GM23338 (cell line): ENCODE results near the gene HSPH1. TPM values are rescaled to one million over a fixed set of nuclear protein-coding genes. Genes with fewer than 3 reads are reported as not detected.
A peak's percentile ranks its signal among the peaks of the same experiment; 100 is the strongest.

Source experiments
- ATAC-seq: fragments of 200-7000 bp; cut with Tn5 transposase; 3 replicates; pipeline ENCODE4 v1.9.1; 2020
- DNase-seq: peaks from one replicate; pipeline ENCODE4 v3.0.0-alpha.2; 2015; ENCODE audit warnings: low spot score
- H2AFZ ChIP-seq: fragments of 200-600 bp; sonication (generic); 2 replicates; pipeline ENCODE4 v1.8.0; 2016; ENCODE audit warnings: antibody characterized with exemption, mild to moderate bottlenecking, moderate library complexity
- H3F3A ChIP-seq: fragments of 200-600 bp; sonication (generic); replicated peaks from 2 replicates; pipeline ENCODE4 v1.8.0; 2017; ENCODE audit warnings: antibody characterized with exemption, mixed run types, low read depth
- H3K27ac ChIP-seq: fragments of 200-600 bp; sonication (generic); 2 replicates; pipeline ENCODE4 v1.6.1; 2016; ENCODE audit warnings: low read depth
- H3K27me3 ChIP-seq: fragments of 200-600 bp; sonication (generic); 2 replicates; pipeline ENCODE4 v1.8.0; 2016; ENCODE audit warnings: mild to moderate bottlenecking, mixed run types, moderate library complexity; ENCODE audit not compliant: insufficient read depth
- H3K36me3 ChIP-seq: fragments of 200-600 bp; sonication (generic); 2 replicates; pipeline ENCODE4 v1.8.0; 2016; ENCODE audit warnings: mild to moderate bottlenecking; ENCODE audit not compliant: insufficient read depth
- H3K4me1 ChIP-seq: fragments of 200-600 bp; sonication (generic); 2 replicates; pipeline ENCODE4 v1.8.0; 2016; ENCODE audit warnings: mild to moderate bottlenecking, moderate library complexity; ENCODE audit not compliant: insufficient read depth
- H3K4me2 ChIP-seq: fragments of 200-600 bp; sonication (generic); 2 replicates; pipeline ENCODE4 v1.7.1; 2017; ENCODE audit warnings: mixed run types
- H3K4me3 ChIP-seq: fragments of 200-600 bp; sonication (generic); 2 replicates; pipeline ENCODE4 v1.6.1; 2016; ENCODE audit warnings: mixed run types
- H3K79me2 ChIP-seq: fragments of 200-600 bp; sonication (generic); replicated peaks from 2 replicates; pipeline ENCODE4 v1.8.0; 2017; ENCODE audit warnings: mild to moderate bottlenecking; ENCODE audit not compliant: insufficient read depth
- H3K9me2 ChIP-seq: fragments of 200-600 bp; sonication (generic); 2 replicates; pipeline ENCODE4 v1.8.0; 2017; ENCODE audit not compliant: insufficient read depth
- H4K20me1 ChIP-seq: fragments of 200-600 bp; sonication (generic); replicated peaks from 2 replicates; pipeline ENCODE4 v1.8.0; 2017; ENCODE audit warnings: mild to moderate bottlenecking; ENCODE audit not compliant: insufficient read depth
- H3K27ac Mint-ChIP-seq: 2 replicates; pipeline ENCODE4 v1.8.0; 2020; ENCODE audit warnings: inconsistent platforms, mild to moderate bottlenecking, moderate library complexity, mixed read lengths
- H3K27me3 Mint-ChIP-seq: 3 replicates; pipeline ENCODE4 v1.8.0; 2022; ENCODE audit warnings: low read depth, mild to moderate bottlenecking, moderate library complexity, mixed read lengths, inconsistent platforms; ENCODE audit not compliant: insufficient read depth, poor library complexity
- H3K36me3 Mint-ChIP-seq: 3 replicates; pipeline ENCODE4 v1.8.0; 2021; ENCODE audit warnings: low read depth, mild to moderate bottlenecking, inconsistent platforms, moderate library complexity, mixed read lengths
- H3K4me1 Mint-ChIP-seq: 3 replicates; pipeline ENCODE4 v1.8.0; 2020; ENCODE audit warnings: mild to moderate bottlenecking, inconsistent platforms, mixed read lengths
- H3K4me3 Mint-ChIP-seq: 3 replicates; pipeline ENCODE4 v1.8.0; 2021; ENCODE audit warnings: moderate library complexity, mild to moderate bottlenecking, inconsistent platforms, mixed read lengths
- H3K9me3 Mint-ChIP-seq: 3 replicates; pipeline ENCODE4 v1.8.0; 2020; ENCODE audit warnings: moderate library complexity, mild to moderate bottlenecking, inconsistent platforms, mixed read lengths
- CREB1 ChIP-seq: fragments of 250-450 bp; sonication (Bioruptor Pico); IDR thresholded peaks from 2 replicates; pipeline ENCODE4 v1.5.0; 2020; ENCODE audit warnings: low read depth, mild to moderate bottlenecking, moderate library complexity
- ETS1 ChIP-seq: IDR thresholded peaks from 2 replicates; pipeline ENCODE4 v1.6.1; 2016; ENCODE audit warnings: antibody characterized with exemption
- EZH2 ChIP-seq: fragments of 200-600 bp; sonication (generic); IDR thresholded peaks from one replicate; pipeline ENCODE4 v1.8.0; 2017; ENCODE audit warnings: antibody characterized with exemption, mild to moderate bottlenecking, low read depth; ENCODE audit not compliant: unreplicated experiment
- EZH2phosphoT487 ChIP-seq: fragments of 200-600 bp; sonication (generic); IDR thresholded peaks from one replicate; pipeline ENCODE4 v1.8.1; 2018; ENCODE audit warnings: antibody characterized with exemption; ENCODE audit not compliant: unreplicated experiment
- JUNB ChIP-seq: IDR thresholded peaks from one replicate; pipeline ENCODE4 v1.6.1; 2016; ENCODE audit warnings: antibody characterized with exemption; ENCODE audit not compliant: unreplicated experiment
- NANOG ChIP-seq: IDR thresholded peaks from 2 replicates; pipeline ENCODE4 v1.6.1; 2016; ENCODE audit warnings: antibody characterized with exemption, borderline replicate concordance
- POLR2AphosphoS5 ChIP-seq: IDR thresholded peaks from 2 replicates; pipeline ENCODE4 v1.6.1; 2016; ENCODE audit warnings: antibody characterized with exemption, low read depth
- STAT1 ChIP-seq: IDR thresholded peaks from one replicate; pipeline ENCODE4 v1.6.1; 2016; ENCODE audit warnings: antibody characterized with exemption; ENCODE audit not compliant: unreplicated experiment
- ZNF114 ChIP-seq: fragments of 250-450 bp; sonication (Bioruptor Pico); IDR thresholded peaks from 2 replicates; pipeline ENCODE4 v1.5.0; 2020; ENCODE audit warnings: mild to moderate bottlenecking, moderate library complexity
- ZNF462 ChIP-seq: fragments of 250-450 bp; sonication (Bioruptor Pico); IDR thresholded peaks from 2 replicates; pipeline ENCODE4 v1.5.0; 2020; ENCODE audit warnings: mild to moderate bottlenecking, moderate library complexity
- polyA plus RNA-seq: library from polyadenylated mRNA; unstranded; fragments of >200 nt; fragmentation: Nextera tagmentation; extraction: Ambion mirVana; gene quantifications from 2 replicates; pipeline ENCODE4 v1.2.1, GENCODE V29; 2016
- total RNA-seq: library from RNA; depleted of rRNA; stranded (reverse); fragments of >200 nt; shearing (Covaris generic); gene quantifications from 2 replicates; pipeline ENCODE4 v1.2.3, GENCODE V29; 2014
- TF ChIP-seq, protein P1 (sequence below): IDR thresholded peaks from one replicate; pipeline ENCODE4 v1.6.1; 2018; ENCODE audit warnings: antibody characterized with exemption; ENCODE audit not compliant: unreplicated experiment
- TF ChIP-seq, protein P2 (sequence below), 2 experiments: fragments of 200-600 bp in 1 of 2; sonication (generic) in 1 of 2; conservative IDR thresholded peaks; 2 replicates each; pipeline versions ENCODE4 v1.5.1 to v1.6.1; 2016 to 2017; ENCODE audit warnings: antibody characterized with exemption in 2 of 2, low read depth in 2 of 2, mild to moderate bottlenecking in 2 of 2, moderate library complexity in 1 of 2

HSPH1 gene
- total and polyA plus RNA-seq, 2 experiments from 2014 or later, result 112 to 147 TPM

DNA sequence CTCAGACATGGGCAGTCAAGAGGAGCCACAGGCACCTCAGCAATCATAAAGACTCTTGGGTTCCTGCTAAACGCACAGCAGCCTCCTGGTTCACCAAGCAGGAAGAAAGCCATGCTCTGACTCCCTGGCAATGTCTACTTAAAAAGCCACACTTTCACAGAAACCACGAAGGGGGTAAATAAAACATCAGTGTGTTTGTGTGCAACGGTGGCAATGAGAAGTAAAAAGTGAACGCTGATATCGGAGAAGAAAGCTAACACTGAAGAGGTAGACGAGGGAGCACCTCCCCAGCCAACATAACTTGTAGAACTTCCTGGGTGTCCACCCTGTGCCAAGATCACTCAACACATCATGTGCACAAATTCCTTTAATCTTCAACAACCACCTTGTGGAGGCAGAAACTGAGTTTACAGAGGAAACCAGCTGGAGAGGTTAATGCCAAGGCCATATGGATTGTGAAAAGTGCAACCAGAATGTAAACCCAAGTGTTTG lies 30.2 kb downstream of the HSPH1 start (continued):
- TF ChIP-seq ZNF462 (CRISPR knock-in tag) (no peak), ZNF114 (CRISPR knock-in tag) (no peak), POLR2AphosphoS5 (no peak), NANOG (no peak)

DNA sequence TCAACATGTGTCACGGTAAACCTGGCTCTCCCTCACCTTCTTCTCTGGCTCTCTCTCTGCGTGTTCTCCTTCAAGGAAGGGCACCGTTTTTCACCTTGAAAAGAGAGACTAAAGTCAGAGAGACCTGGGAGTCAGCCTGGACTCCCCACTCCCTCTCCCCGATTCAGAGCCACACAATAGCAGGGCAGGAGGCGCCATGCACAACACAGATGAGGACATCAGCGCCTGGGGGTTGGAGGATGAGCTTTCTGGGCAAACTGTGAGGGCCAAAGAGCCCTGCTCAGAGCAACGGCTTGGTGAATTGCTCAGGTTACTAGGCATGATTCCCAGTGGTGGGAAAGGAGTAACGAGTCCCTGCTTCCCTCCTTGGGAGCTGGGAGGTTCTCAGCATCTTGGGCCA lies 32.3 kb downstream of the HSPH1 start:
- peak; percentile 52; the same call in 1 of the 3 replicates for ATAC-seq
- H3K27me3 ChIP-seq, result no peaks in the 10 kb centered on the region
- no peak overlapping the region for H3K4me3 Mint-ChIP-seq
- no peaks in the 10 kb centered on the region for H3K9me2 ChIP-seq
- no peak overlapping the region for H3K27ac ChIP-seq
- no peak for DNase-seq
- H3K27ac Mint-ChIP-seq, result no peak overlapping the region
- peaks cover 10% of the 10 kb centered on the region for H3K4me1 Mint-ChIP-seq
- H2AFZ ChIP-seq, result peak overlapping the region; percentile 28; the same call in 1 of the 2 replicates
- H3K36me3 ChIP-seq, result no peaks in the 10 kb centered on the region
- H4K20me1 ChIP-seq, result peaks cover 2% of the 10 kb centered on the region; the same call in 1 of the 2 replicates
- peaks cover 8% of the 10 kb centered on the region for H3K27me3 Mint-ChIP-seq
- H3K4me2 ChIP-seq, result no peak overlapping the region
- no peaks in the 10 kb centered on the region for H3K36me3 Mint-ChIP-seq
- no peaks in the 10 kb centered on the region for H3K4me1 ChIP-seq
- H3K4me3 ChIP-seq, result no peak overlapping the region
- H3F3A ChIP-seq, result no peaks in the 10 kb centered on the region
- H3K79me2 ChIP-seq, result no peaks in the 10 kb centered on the region
- peaks cover 3% of the 10 kb centered on the region; the same call in 1 of the 3 replicates for H3K9me3 Mint-ChIP-seq
- no peak for TF ChIP-seq JUNB
- TF ChIP-seq EZH2phosphoT487, result no peak
- TF ChIP-seq CREB1 (CRISPR knock-in tag), result no peak
- no peak for TF ChIP-seq EZH2
- TF ChIP-seq NANOG, result no peak
- TF ChIP-seq STAT1, result no peak
- no peak for TF ChIP-seq ZNF114 (CRISPR knock-in tag)
- TF ChIP-seq, protein P1, sequence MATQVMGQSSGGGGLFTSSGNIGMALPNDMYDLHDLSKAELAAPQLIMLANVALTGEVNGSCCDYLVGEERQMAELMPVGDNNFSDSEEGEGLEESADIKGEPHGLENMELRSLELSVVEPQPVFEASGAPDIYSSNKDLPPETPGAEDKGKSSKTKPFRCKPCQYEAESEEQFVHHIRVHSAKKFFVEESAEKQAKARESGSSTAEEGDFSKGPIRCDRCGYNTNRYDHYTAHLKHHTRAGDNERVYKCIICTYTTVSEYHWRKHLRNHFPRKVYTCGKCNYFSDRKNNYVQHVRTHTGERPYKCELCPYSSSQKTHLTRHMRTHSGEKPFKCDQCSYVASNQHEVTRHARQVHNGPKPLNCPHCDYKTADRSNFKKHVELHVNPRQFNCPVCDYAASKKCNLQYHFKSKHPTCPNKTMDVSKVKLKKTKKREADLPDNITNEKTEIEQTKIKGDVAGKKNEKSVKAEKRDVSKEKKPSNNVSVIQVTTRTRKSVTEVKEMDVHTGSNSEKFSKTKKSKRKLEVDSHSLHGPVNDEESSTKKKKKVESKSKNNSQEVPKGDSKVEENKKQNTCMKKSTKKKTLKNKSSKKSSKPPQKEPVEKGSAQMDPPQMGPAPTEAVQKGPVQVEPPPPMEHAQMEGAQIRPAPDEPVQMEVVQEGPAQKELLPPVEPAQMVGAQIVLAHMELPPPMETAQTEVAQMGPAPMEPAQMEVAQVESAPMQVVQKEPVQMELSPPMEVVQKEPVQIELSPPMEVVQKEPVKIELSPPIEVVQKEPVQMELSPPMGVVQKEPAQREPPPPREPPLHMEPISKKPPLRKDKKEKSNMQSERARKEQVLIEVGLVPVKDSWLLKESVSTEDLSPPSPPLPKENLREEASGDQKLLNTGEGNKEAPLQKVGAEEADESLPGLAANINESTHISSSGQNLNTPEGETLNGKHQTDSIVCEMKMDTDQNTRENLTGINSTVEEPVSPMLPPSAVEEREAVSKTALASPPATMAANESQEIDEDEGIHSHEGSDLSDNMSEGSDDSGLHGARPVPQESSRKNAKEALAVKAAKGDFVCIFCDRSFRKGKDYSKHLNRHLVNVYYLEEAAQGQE, result no peak
- no peak for TF ChIP-seq POLR2AphosphoS5
- TF ChIP-seq ETS1, result no peak
- TF ChIP-seq, protein P2, sequence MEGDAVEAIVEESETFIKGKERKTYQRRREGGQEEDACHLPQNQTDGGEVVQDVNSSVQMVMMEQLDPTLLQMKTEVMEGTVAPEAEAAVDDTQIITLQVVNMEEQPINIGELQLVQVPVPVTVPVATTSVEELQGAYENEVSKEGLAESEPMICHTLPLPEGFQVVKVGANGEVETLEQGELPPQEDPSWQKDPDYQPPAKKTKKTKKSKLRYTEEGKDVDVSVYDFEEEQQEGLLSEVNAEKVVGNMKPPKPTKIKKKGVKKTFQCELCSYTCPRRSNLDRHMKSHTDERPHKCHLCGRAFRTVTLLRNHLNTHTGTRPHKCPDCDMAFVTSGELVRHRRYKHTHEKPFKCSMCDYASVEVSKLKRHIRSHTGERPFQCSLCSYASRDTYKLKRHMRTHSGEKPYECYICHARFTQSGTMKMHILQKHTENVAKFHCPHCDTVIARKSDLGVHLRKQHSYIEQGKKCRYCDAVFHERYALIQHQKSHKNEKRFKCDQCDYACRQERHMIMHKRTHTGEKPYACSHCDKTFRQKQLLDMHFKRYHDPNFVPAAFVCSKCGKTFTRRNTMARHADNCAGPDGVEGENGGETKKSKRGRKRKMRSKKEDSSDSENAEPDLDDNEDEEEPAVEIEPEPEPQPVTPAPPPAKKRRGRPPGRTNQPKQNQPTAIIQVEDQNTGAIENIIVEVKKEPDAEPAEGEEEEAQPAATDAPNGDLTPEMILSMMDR (conservative IDR thresholded peaks at IDR 0.05; ENCODE audit: low read depth in 2 of 2), result no peak
